Gastrocnemius medialis (tissue), 4 donors: ENCODE data around the gene CAMTA1. TPM values are rescaled to one million over a fixed set of nuclear protein-coding genes. Genes with fewer than 3 reads are reported as not detected.

Experiments used
- ATAC-seq, 2 donors: fragments of 150-250 bp; one replicate each; pipeline ENCODE4 v1.9.1; 2016
- DNase-seq, 2 donors: peaks; one replicate each; pipeline ENCODE4 v3.0.0-alpha.2; 2019
- H3K27ac ChIP-seq, 4 donors: fragments of 200-600 bp; sonication (generic); 1 replicate in 1 of 4; 2 replicates in 3 of 4; pipeline ENCODE4 v1.5.1; 2016 to 2018; ENCODE audit warnings: mild to moderate bottlenecking in 2 of 4, moderate library complexity in 1 of 4
- H3K27me3 ChIP-seq, 3 donors: fragments of 200-600 bp; sonication (generic) in 2 of 3; 1 replicate in 1 of 3; 2 replicates in 2 of 3; pipeline versions ENCODE4 v1.5.1 to v1.6.0; 2016 to 2019; ENCODE audit warnings: mild to moderate bottlenecking in 1 of 3, moderate library complexity in 1 of 3
- H3K36me3 ChIP-seq, 2 donors: fragments of 200-600 bp; sonication (generic) in 1 of 2; one replicate each; pipeline ENCODE4 v1.5.1; 2017 to 2018
- H3K4me1 ChIP-seq, 2 donors: fragments of 200-600 bp; sonication (generic) in 1 of 2; one replicate each; pipeline ENCODE4 v1.5.1; 2016 to 2017; ENCODE audit warnings: mild to moderate bottlenecking in 2 of 2
- H3K4me3 ChIP-seq, 4 donors: fragments of 200-600 bp; sonication (generic) in 3 of 4; 1 replicate in 1 of 4; 2 replicates in 3 of 4; pipeline ENCODE4 v1.5.1; 2016 to 2019; ENCODE audit warnings: mild to moderate bottlenecking in 2 of 4
- H3K9me3 ChIP-seq, 3 donors: fragments of 200-600 bp; sonication (generic) in 2 of 3; 1 replicate in 1 of 3; 2 replicates in 2 of 3; pipeline ENCODE4 v1.5.1; 2016 to 2019
- CTCF ChIP-seq, 5 experiments: fragments of 450-650 bp in 3 of 5; fragments of 200-600 bp in 2 of 5; sonication (generic) in 2 of 5; IDR thresholded peaks in 4 of 5; conservative IDR thresholded peaks in 1 of 5; 1 replicate in 4 of 5; 2 replicates in 1 of 5; pipeline ENCODE4 v1.5.1; 2016 to 2019; ENCODE audit warnings: antibody characterized with exemption in 5 of 5, mild to moderate bottlenecking in 3 of 5, moderate library complexity in 3 of 5
- POLR2A ChIP-seq, 2 donors: fragments of 450-650 bp; IDR thresholded peaks; one replicate each; pipeline ENCODE4 v1.6.1; 2017; ENCODE audit warnings: antibody characterized with exemption in 2 of 2, mild to moderate bottlenecking in 2 of 2, moderate library complexity in 2 of 2
- in situ Hi-C, 4 donors: fragments of 200-750 bp; cut with MboI; loops; one replicate each; pipeline versions ENCODE4 v1.15.0 to v1.8.0; 2017; ENCODE audit warnings: low sequenced_read_pairs in 4 of 4
- intact Hi-C: fragments of 100-400 bp; cut with DNase I; formaldehyde crosslinking; loops from one replicate; pipeline ENCODE4 v1.15.1; 2023; ENCODE audit warnings: low total_unique reads
- total RNA-seq, 4 donors: library from RNA; depleted of rRNA; stranded (reverse); fragments of >200 nt; gene quantifications; one replicate each; pipeline versions ENCODE4 v1.1.0 to v1.2.3, GENCODE V29; 2016

Gene CAMTA1
- total RNA-seq, 4 donors from 2014 or later, result 60.5 to 113 (median 70.4) TPM

- Histone ChIP-seq H3K9me3 (no peaks in the 10 kb centered on the region), H3K4me3 (no peak overlapping the region), H3K4me1 (no peaks in the 10 kb centered on the region), H3K36me3 (no peaks in the 10 kb centered on the region), H3K27me3 (peaks cover 0 to 2% (median 0%) of the 10 kb centered on the region in 3 donors), H3K27ac (no peak overlapping the region)
- no peak for ATAC-seq
- intact Hi-C loops (no loop called here), in situ Hi-C loops (no loop called here)
- no peak for TF ChIP-seq POLR2A (IDR thresholded peaks at IDR 0.05)
- TF ChIP-seq CTCF (IDR thresholded peaks at IDR 0.05 in 4 of 5, conservative IDR thresholded peaks at IDR 0.05 in 1 of 5), result no peak
- no peak for DNase-seq
These were observed 744.7 kb downstream of the CAMTA1 start for GRCh38 chr1:7529917-7530316.

GRCh38 chr1:7531562-7532340 is 746.5 kb downstream of the CAMTA1 start:
- no peak for DNase-seq
- H3K27me3 ChIP-seq, result peaks cover 0 to 2% (median under 1%) of the 10 kb centered on the region in 3 donors
- no peak for ATAC-seq
- in situ Hi-C loops, result no loop called here
- H3K4me1 ChIP-seq, result no peaks in the 10 kb centered on the region
- intact Hi-C loops, result no loop called here
- no peak overlapping the region for H3K27ac ChIP-seq
- H3K9me3 ChIP-seq, result no peaks in the 10 kb centered on the region
- no peak overlapping the region for H3K4me3 ChIP-seq
- TF ChIP-seq CTCF (IDR thresholded peaks at IDR 0.05 in 4 of 5, conservative IDR thresholded peaks at IDR 0.05 in 1 of 5) (no peak), POLR2A (IDR thresholded peaks at IDR 0.05) (no peak)
- H3K36me3 ChIP-seq, result no peaks in the 10 kb centered on the region

- Histone ChIP-seq H3K36me3 (no peaks in the 10 kb centered on the region), H3K4me1 (no peaks in the 10 kb centered on the region), H3K4me3 (no peak overlapping the region), H3K27ac (no peak overlapping the region), H3K9me3 (no peaks in the 10 kb centered on the region), H3K27me3 (peaks cover 0 to 4% (median 2%) of the 10 kb centered on the region in 3 donors)
- in situ Hi-C loops (no loop called here), intact Hi-C loops (no loop called here)
- no peak for ATAC-seq
- no peak for DNase-seq
- no peak for TF ChIP-seq POLR2A (IDR thresholded peaks at IDR 0.05)
- no peak for TF ChIP-seq CTCF (IDR thresholded peaks at IDR 0.05 in 4 of 5, conservative IDR thresholded peaks at IDR 0.05 in 1 of 5)
These were observed 747.8 kb downstream of the CAMTA1 start for GRCh38 chr1:7533006-7533405.

GRCh38 chr1:7534061-7534825 is 749.0 kb downstream of the CAMTA1 start:
- no peak overlapping the region for H3K4me3 ChIP-seq
- no peaks in the 10 kb centered on the region for H3K4me1 ChIP-seq
- DNase-seq (no peak), ATAC-seq (no peak)
- intact Hi-C loops, result no loop called here
- H3K36me3 ChIP-seq, result no peaks in the 10 kb centered on the region
- in situ Hi-C loops, result no loop called here
- no peaks in the 10 kb centered on the region for H3K9me3 ChIP-seq
- H3K27me3 ChIP-seq, result peaks cover 0 to 4% (median 2%) of the 10 kb centered on the region in 3 donors
- H3K27ac ChIP-seq, result no peak overlapping the region
- TF ChIP-seq POLR2A (IDR thresholded peaks at IDR 0.05), result no peak
- TF ChIP-seq CTCF (IDR thresholded peaks at IDR 0.05 in 4 of 5, conservative IDR thresholded peaks at IDR 0.05 in 1 of 5), result no peak
